ENCODE measurements around the gene BST2. TPM values are rescaled to one million over a fixed set of nuclear protein-coding genes. Genes with fewer than 3 reads are reported as not detected.

The BST2 gene
- polyA plus RNA-seq, 1 donor (not counting 4 experiments of a cell fraction or from before 2014, with no cell fraction given) = 4.4 TPM

DNA sequence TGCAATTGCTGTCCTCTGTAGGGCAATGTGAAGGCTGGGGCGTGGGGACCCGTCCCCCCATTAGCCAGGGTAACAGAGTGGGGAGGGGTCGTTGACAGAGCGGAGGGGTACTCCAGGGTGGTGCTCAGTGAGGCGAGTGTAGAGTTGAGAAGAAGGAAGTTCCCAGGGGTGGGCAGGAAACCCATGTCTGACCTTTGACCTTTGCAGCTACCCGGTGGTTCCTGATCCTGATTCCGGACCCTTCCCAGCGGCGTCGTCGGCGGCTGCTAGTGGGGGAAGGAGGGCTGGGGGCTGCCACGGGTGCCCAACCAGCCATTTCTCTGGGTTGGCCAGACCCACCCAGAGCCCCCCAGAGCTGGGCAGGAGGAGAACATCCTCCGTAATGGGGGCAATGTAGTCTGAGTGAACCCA is 26.2 kb downstream of the BST2 start:
- dilution Hi-C loops (cut with MboI; ENCODE audit: extremely low pct_ligation_motif_present, low sequenced_read_pairs) = no loop called here
- Histone ChIP-seq H3K9me3 (ENCODE audit: control insufficient read depth, low read depth, low read length) (no peaks in the 10 kb centered on the region), H3K4me2 (ENCODE audit: control insufficient read depth, extremely low read depth, insufficient read depth, low read depth, low read length) (no peak overlapping the region), H3K27me3 (ENCODE audit: control insufficient read depth, extremely low read depth, insufficient read depth, low read length) (no peaks in the 10 kb centered on the region), H3K4me3 (ENCODE audit: control insufficient read depth in 2 of 3, extremely low read depth in 1 of 3, insufficient read depth in 2 of 3, low read depth in 1 of 3, low read length in 3 of 3) (no peak overlapping the region), H3K9ac (ENCODE audit: control insufficient read depth, extremely low read depth, insufficient read depth, low read length) (no peak overlapping the region), H3K9me1 (ENCODE audit: control insufficient read depth, extremely low read depth, insufficient read depth, low read length) (no peaks in the 10 kb centered on the region), H4K20me1 (ENCODE audit: control insufficient read depth, extremely low read depth, insufficient read depth, low read length) (no peaks in the 10 kb centered on the region), H3K27ac (ENCODE audit: control insufficient read depth, insufficient read depth, low read length) (no peak overlapping the region), H3K4me1 (ENCODE audit: control insufficient read depth, extremely low read depth, insufficient read depth, low read length) (no peaks in the 10 kb centered on the region), H3K79me2 (ENCODE audit: control insufficient read depth, insufficient read depth, low read length) (no peaks in the 10 kb centered on the region), H3K36me3 (ENCODE audit: control insufficient read depth in 2 of 2, extremely low read depth in 1 of 2, insufficient read depth in 2 of 2, low read length in 2 of 2) (no peaks in the 10 kb centered on the region), H2AFZ (ENCODE audit: control insufficient read depth, low read length) (no peak overlapping the region)
- DNase-seq (ENCODE audit: low read depth, low spot score) (no peak), FAIRE-seq (no peak)
- TF ChIP-seq CTCF (optimal IDR thresholded peaks at IDR 0.05 in 1 of 3, IDR thresholded peaks at IDR 0.05 in 1 of 3, conservative IDR thresholded peaks at IDR 0.05 in 1 of 3; ENCODE audit: extremely low read depth in 1 of 3, insufficient read depth in 2 of 3, low read length in 3 of 3) (no peak), EZH2 (IDR thresholded peaks at IDR 0.05; ENCODE audit: low read length) (no peak)

DNA sequence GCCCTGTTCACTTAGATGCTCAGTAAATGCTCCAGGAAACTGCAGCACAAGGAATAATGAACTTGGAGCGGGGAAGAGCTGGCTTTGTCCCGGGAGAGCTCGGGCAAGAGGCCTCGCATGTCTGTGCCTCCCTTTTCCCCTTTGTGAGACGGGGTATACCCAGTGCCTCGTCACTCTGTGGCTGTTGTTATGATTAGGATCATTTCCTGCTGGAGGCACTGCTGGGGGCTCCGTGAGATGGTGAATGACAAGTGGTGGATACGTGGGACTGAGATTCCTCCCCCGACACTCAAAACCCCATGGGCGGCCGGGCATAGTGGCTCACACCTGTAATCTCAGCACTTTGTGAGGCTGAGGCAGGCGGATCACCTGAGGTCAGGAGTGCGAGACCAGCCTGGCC is 27.2 kb downstream of the BST2 start:
- FAIRE-seq = no peak

More for the DNA sequence above, 27.2 kb downstream of the BST2 start:
- no peak for DNase-seq (ENCODE audit: low read depth, low spot score)
- H3K27me3 ChIP-seq (ENCODE audit: control insufficient read depth, extremely low read depth, insufficient read depth, low read length) = no peaks in the 10 kb centered on the region
- no peak for TF ChIP-seq EZH2 (IDR thresholded peaks at IDR 0.05; ENCODE audit: low read length)
- no peak for TF ChIP-seq CTCF (optimal IDR thresholded peaks at IDR 0.05 in 1 of 3, IDR thresholded peaks at IDR 0.05 in 1 of 3, conservative IDR thresholded peaks at IDR 0.05 in 1 of 3; ENCODE audit: extremely low read depth in 1 of 3, insufficient read depth in 2 of 3, low read length in 3 of 3)
- no peak overlapping the region for H3K27ac ChIP-seq (ENCODE audit: control insufficient read depth, insufficient read depth, low read length)
- no peak overlapping the region for H3K9ac ChIP-seq (ENCODE audit: control insufficient read depth, extremely low read depth, insufficient read depth, low read length)
- H3K79me2 ChIP-seq (ENCODE audit: control insufficient read depth, insufficient read depth, low read length) = no peaks in the 10 kb centered on the region
- H3K4me1 ChIP-seq (ENCODE audit: control insufficient read depth, extremely low read depth, insufficient read depth, low read length) = no peaks in the 10 kb centered on the region
- H3K4me3 ChIP-seq (ENCODE audit: control insufficient read depth in 2 of 3, extremely low read depth in 1 of 3, insufficient read depth in 2 of 3, low read depth in 1 of 3, low read length in 3 of 3) = no peak overlapping the region
- H2AFZ ChIP-seq (ENCODE audit: control insufficient read depth, low read length) = no peak overlapping the region
- H3K36me3 ChIP-seq (ENCODE audit: control insufficient read depth in 2 of 2, extremely low read depth in 1 of 2, insufficient read depth in 2 of 2, low read length in 2 of 2) = no peaks in the 10 kb centered on the region
- no peaks in the 10 kb centered on the region for H3K9me1 ChIP-seq (ENCODE audit: control insufficient read depth, extremely low read depth, insufficient read depth, low read length)
- no peaks in the 10 kb centered on the region for H4K20me1 ChIP-seq (ENCODE audit: control insufficient read depth, extremely low read depth, insufficient read depth, low read length)
- dilution Hi-C loops (cut with MboI; ENCODE audit: extremely low pct_ligation_motif_present, low sequenced_read_pairs) = no loop called here
- no peak overlapping the region for H3K4me2 ChIP-seq (ENCODE audit: control insufficient read depth, extremely low read depth, insufficient read depth, low read depth, low read length)
- H3K9me3 ChIP-seq (ENCODE audit: control insufficient read depth, low read depth, low read length) = no peaks in the 10 kb centered on the region
